ENCODE results near the gene P2RX1.
"Not testable (repeated sequence)": the region's sequence is repeated elsewhere in the genome, so short reads cannot be mapped to it uniquely, and the experiment has no call there.

Gene P2RX1

GRCh38 chr17:3857261-3858105 is 58.8 kb downstream of the P2RX1 start:
- no peak overlapping the region for H3K4me3 ChIP-seq (ENCODE audit: low read length)
- H4K20me1 ChIP-seq (ENCODE audit: control insufficient read depth, insufficient read depth, low read depth, low read length): no peaks in the 10 kb centered on the region
- no peak overlapping the region for H3K27ac ChIP-seq (ENCODE audit: low read depth, low read length)
- H3K4me1 ChIP-seq (ENCODE audit: control insufficient read depth, low read length): no peaks in the 10 kb centered on the region
- H3K79me2 ChIP-seq (ENCODE audit: control insufficient read depth, low read length): no peaks in the 10 kb centered on the region
- TF ChIP-seq CTCF (IDR thresholded peaks at IDR 0.05; ENCODE audit: low read depth, low read length, poor library complexity, severe bottlenecking): no peak
- no peak for TF ChIP-seq EZH2phosphoT487 (IDR thresholded peaks at IDR 0.05; ENCODE audit: borderline replicate concordance, low read length)
- no peaks in the 10 kb centered on the region for H3K9me3 ChIP-seq (ENCODE audit: control insufficient read depth, insufficient read depth, low read length)
- no peaks in the 10 kb centered on the region for H3F3A ChIP-seq (ENCODE audit: control insufficient read depth, insufficient read depth)
- no peaks in the 10 kb centered on the region for H3K27me3 ChIP-seq (ENCODE audit: control insufficient read depth, low read length)
- no peaks in the 10 kb centered on the region for H3K36me3 ChIP-seq (ENCODE audit: control insufficient read depth, low read length)
- no peaks in the 10 kb centered on the region for H3K9me2 ChIP-seq (replicated peaks; ENCODE audit: control insufficient read depth, low read length)
- no peak overlapping the region for H3K4me2 ChIP-seq (ENCODE audit: low read length)

- H3K27ac ChIP-seq (ENCODE audit: low read depth, low read length); H3K4me3 ChIP-seq (ENCODE audit: low read length); H3K27me3 ChIP-seq (ENCODE audit: control insufficient read depth, low read length); H3K79me2 ChIP-seq (ENCODE audit: control insufficient read depth, low read length); H3K36me3 ChIP-seq (ENCODE audit: control insufficient read depth, low read length); H4K20me1 ChIP-seq (ENCODE audit: control insufficient read depth, insufficient read depth, low read depth, low read length); H3K9me2 ChIP-seq (replicated peaks; ENCODE audit: control insufficient read depth, low read length); H3K9me3 ChIP-seq (ENCODE audit: control insufficient read depth, insufficient read depth, low read length); H3K4me1 ChIP-seq (ENCODE audit: control insufficient read depth, low read length); H3K4me2 ChIP-seq (ENCODE audit: low read length); H3F3A ChIP-seq (ENCODE audit: control insufficient read depth, insufficient read depth): not testable (repeated sequence)
Observed at GRCh38 chr17:3854204-3854603, 62.1 kb downstream of the P2RX1 start.

GRCh38 chr17:3852561-3852960 is 63.7 kb downstream of the P2RX1 start:
- H3K27me3 ChIP-seq (ENCODE audit: control insufficient read depth, low read length): no peaks in the 10 kb centered on the region
- H3K79me2 ChIP-seq (ENCODE audit: control insufficient read depth, low read length): no peaks in the 10 kb centered on the region
- H4K20me1 ChIP-seq (ENCODE audit: control insufficient read depth, insufficient read depth, low read depth, low read length): no peaks in the 10 kb centered on the region
- no peaks in the 10 kb centered on the region for H3K9me3 ChIP-seq (ENCODE audit: control insufficient read depth, insufficient read depth, low read length)
- no peak overlapping the region for H3K4me2 ChIP-seq (ENCODE audit: low read length)
- H3K4me3 ChIP-seq (ENCODE audit: low read length): no peak overlapping the region
- H3K4me1 ChIP-seq (ENCODE audit: control insufficient read depth, low read length): no peaks in the 10 kb centered on the region
- no peaks in the 10 kb centered on the region for H3K36me3 ChIP-seq (ENCODE audit: control insufficient read depth, low read length)
- H3K9me2 ChIP-seq (replicated peaks; ENCODE audit: control insufficient read depth, low read length): no peaks in the 10 kb centered on the region
- no peak overlapping the region for H3K27ac ChIP-seq (ENCODE audit: low read depth, low read length)
- no peaks in the 10 kb centered on the region for H3F3A ChIP-seq (ENCODE audit: control insufficient read depth, insufficient read depth)
- TF ChIP-seq EZH2phosphoT487 (IDR thresholded peaks at IDR 0.05; ENCODE audit: borderline replicate concordance, low read length) (no peak), CTCF (IDR thresholded peaks at IDR 0.05; ENCODE audit: low read depth, low read length, poor library complexity, severe bottlenecking) (no peak)

GRCh38 chr17:3851461-3852100 is 64.7 kb downstream of the P2RX1 start:
- Histone ChIP-seq H3K27me3 (ENCODE audit: control insufficient read depth, low read length) (no peaks in the 10 kb centered on the region), H3K4me1 (ENCODE audit: control insufficient read depth, low read length) (peaks cover under 1% of the 10 kb centered on the region), H3K4me3 (ENCODE audit: low read length) (no peak overlapping the region), H3K4me2 (ENCODE audit: low read length) (no peak overlapping the region), H3F3A (ENCODE audit: control insufficient read depth, insufficient read depth) (no peaks in the 10 kb centered on the region), H3K79me2 (ENCODE audit: control insufficient read depth, low read length) (no peaks in the 10 kb centered on the region), H3K9me2 (replicated peaks; ENCODE audit: control insufficient read depth, low read length) (no peaks in the 10 kb centered on the region), H3K27ac (ENCODE audit: low read depth, low read length) (no peak overlapping the region), H4K20me1 (ENCODE audit: control insufficient read depth, insufficient read depth, low read depth, low read length) (no peaks in the 10 kb centered on the region), H3K9me3 (ENCODE audit: control insufficient read depth, insufficient read depth, low read length) (no peaks in the 10 kb centered on the region), H3K36me3 (ENCODE audit: control insufficient read depth, low read length) (no peaks in the 10 kb centered on the region)
- TF ChIP-seq EZH2phosphoT487 (IDR thresholded peaks at IDR 0.05; ENCODE audit: borderline replicate concordance, low read length) (no peak), CTCF (IDR thresholded peaks at IDR 0.05; ENCODE audit: low read depth, low read length, poor library complexity, severe bottlenecking) (no peak)

All from DOHH2 (cell line).